Measurements from ENCODE around the gene SH3GLB2. TPM values are rescaled to one million over a fixed set of nuclear protein-coding genes. Genes with fewer than 3 reads are reported as not detected.

Gene SH3GLB2
- total and polyA plus RNA-seq, 2 experiments from 2014 or later = 182 to 203 TPM

DNA sequence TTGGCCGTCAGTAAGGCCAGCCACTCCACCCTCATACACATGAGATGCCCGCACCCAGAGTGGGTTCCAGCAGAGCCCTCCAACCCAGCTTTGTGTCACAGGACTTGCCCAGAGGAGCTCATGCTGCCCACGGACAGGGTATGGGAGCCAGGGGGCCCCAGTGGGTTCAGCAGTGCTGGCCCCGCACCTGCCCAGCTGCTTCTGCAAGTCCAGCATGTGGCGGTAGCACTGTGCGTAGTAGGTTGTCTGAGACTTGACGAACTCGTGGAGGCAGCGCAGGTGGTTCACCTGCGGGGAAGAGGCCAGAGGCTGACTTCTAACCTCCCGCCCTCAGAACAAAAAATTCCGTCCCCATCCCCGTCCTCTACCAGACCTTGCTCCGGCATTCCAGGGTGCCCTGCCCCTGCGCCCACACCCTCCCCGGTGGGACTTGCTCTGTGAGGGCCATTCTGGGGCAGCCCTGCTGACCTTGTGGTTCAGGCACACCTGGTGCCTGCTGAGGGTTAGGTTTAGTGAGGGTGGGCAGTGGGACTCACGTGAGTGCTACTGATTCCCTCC, 18.5 kb downstream of the SH3GLB2 start:
- Histone ChIP-seq H3K9me3 (ENCODE audit: low read depth) (no peaks in the 10 kb centered on the region), H3K36me3 (peaks cover 24% of the 10 kb centered on the region), H3K27me3 (no peaks in the 10 kb centered on the region), H3K4me3 (no peak overlapping the region), H3K4me1 (ENCODE audit: low read depth) (peaks cover 15% of the 10 kb centered on the region), H3K27ac (no peak overlapping the region)
- TF ChIP-seq, protein P1, sequence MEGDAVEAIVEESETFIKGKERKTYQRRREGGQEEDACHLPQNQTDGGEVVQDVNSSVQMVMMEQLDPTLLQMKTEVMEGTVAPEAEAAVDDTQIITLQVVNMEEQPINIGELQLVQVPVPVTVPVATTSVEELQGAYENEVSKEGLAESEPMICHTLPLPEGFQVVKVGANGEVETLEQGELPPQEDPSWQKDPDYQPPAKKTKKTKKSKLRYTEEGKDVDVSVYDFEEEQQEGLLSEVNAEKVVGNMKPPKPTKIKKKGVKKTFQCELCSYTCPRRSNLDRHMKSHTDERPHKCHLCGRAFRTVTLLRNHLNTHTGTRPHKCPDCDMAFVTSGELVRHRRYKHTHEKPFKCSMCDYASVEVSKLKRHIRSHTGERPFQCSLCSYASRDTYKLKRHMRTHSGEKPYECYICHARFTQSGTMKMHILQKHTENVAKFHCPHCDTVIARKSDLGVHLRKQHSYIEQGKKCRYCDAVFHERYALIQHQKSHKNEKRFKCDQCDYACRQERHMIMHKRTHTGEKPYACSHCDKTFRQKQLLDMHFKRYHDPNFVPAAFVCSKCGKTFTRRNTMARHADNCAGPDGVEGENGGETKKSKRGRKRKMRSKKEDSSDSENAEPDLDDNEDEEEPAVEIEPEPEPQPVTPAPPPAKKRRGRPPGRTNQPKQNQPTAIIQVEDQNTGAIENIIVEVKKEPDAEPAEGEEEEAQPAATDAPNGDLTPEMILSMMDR (IDR thresholded peaks at IDR 0.05; ENCODE audit: low read depth, low read length) = no peak
- no peak for DNase-seq (ENCODE audit: low read depth in 1 of 2, low spot score in 1 of 2)

DNA sequence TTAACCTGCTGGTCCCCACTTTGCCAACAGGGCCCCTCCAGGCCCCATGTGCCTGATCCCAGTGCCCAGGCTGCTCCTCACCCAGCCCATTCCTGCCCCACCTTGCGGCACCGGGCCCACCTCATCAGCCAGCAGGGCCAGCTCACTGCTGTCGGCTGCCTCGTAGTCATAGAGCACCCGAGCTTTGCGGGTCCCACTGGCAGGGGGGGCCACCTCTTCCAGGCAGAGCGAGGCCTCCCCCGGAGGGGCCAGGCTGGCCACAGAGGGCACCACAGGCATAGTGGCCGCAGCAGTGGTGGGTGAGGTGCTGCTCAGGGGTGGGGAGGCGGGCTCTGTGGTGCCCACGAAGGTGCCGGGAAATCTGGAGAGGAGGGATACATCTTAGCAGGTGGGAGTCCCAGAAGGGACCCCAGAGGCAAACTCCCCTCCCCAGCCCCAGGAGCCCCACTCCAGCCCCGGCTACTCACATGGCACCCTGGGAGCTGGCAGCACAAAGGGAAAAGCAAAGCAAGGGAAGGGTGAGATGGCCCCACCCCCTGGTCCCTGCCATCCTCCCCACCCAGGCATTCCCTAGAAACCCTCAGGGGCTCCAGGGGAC, 19.0 kb downstream of the SH3GLB2 start:
- no peaks in the 10 kb centered on the region for H3K27me3 ChIP-seq
- no peak overlapping the region for H3K27ac ChIP-seq
- TF ChIP-seq, protein P1 (IDR thresholded peaks at IDR 0.05; ENCODE audit: low read depth, low read length) = no peak
- H3K4me3 ChIP-seq = no peak overlapping the region
- peaks cover 15% of the 10 kb centered on the region for H3K4me1 ChIP-seq (ENCODE audit: low read depth)
- H3K9me3 ChIP-seq (ENCODE audit: low read depth) = no peaks in the 10 kb centered on the region
- DNase-seq (ENCODE audit: low read depth in 1 of 2, low spot score in 1 of 2) = no peak
- H3K36me3 ChIP-seq = peaks cover 23% of the 10 kb centered on the region

DNA sequence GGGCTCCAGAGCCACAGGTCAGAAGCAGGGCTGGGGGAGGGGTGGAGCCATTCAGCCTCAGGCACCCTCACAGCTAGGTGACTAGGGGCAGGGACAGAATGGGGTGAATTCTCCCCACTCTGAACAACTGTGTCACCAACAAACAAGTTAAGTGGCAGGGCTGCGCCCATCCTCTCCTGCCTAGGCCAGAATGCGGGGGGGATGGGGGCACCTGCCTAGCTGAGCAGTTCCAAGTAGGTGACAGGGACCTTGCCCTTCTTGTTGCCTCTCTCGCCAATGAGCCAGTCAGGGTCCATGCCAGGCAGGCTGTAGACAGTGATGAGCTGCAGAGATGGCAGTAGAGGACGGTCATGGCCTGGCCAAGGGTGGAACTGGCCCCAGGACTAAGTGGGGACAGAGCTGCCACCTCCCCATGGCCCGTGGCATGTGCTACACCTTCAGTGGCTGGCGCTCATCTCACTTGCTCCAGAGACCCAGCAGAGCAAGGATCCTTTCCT, 19.6 kb downstream of the SH3GLB2 start:
- H3K4me1 ChIP-seq (ENCODE audit: low read depth) = peaks cover 15% of the 10 kb centered on the region
- TF ChIP-seq, protein P1 (IDR thresholded peaks at IDR 0.05; ENCODE audit: low read depth, low read length) = no peak
- H3K27me3 ChIP-seq = no peaks in the 10 kb centered on the region
- no peak overlapping the region for H3K4me3 ChIP-seq
- peak overlapping the region; percentile 86 for H3K27ac ChIP-seq
- no peaks in the 10 kb centered on the region for H3K9me3 ChIP-seq (ENCODE audit: low read depth)
- no peak for DNase-seq (ENCODE audit: low read depth in 1 of 2, low spot score in 1 of 2)
- peaks cover 20% of the 10 kb centered on the region for H3K36me3 ChIP-seq

DNA sequence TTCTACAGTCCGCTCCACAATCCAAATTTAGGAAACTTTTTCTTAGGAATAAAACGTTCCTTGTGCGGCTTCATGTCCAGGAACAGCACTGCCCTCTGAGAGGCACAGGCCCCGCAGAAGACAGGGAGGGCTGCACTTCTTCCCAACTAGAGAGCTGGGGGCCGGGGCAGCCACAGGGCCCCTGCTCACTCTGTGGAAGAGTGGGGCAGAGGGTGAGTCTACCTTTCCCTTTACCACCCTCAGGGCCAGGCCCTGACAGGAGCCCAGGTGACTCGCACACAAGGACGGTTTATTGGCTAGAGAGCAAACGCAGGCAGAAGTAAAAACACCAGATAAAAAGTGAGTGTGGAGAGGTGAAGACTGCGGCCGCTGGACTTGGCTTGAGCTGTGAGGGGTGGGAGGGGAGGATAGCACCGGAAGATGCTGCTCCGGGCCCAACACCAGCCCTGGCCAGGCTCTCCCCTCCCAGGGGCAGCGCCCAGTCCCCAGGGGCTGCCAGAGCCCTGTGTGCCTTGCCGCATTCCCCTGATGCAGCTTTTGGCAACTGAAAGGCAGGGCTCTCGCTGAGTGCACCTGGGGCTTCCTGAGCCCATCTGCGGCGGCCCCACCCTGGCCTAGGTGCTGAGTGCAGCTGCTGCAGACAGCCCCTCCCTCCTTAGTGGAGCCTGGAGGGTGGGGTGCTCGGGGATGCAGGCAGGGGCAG, 20.2 kb downstream of the SH3GLB2 start:
- DNase-seq (ENCODE audit: low read depth in 1 of 2, low spot score in 1 of 2) = no peak
- Histone ChIP-seq H3K4me1 (ENCODE audit: low read depth) (peaks cover 15% of the 10 kb centered on the region), H3K36me3 (peaks cover 24% of the 10 kb centered on the region), H3K27ac (peak overlapping the region; percentile 86), H3K27me3 (no peaks in the 10 kb centered on the region), H3K4me3 (no peak overlapping the region), H3K9me3 (ENCODE audit: low read depth) (no peaks in the 10 kb centered on the region)
- TF ChIP-seq, protein P1 (IDR thresholded peaks at IDR 0.05; ENCODE audit: low read depth, low read length) = no peak

DNA sequence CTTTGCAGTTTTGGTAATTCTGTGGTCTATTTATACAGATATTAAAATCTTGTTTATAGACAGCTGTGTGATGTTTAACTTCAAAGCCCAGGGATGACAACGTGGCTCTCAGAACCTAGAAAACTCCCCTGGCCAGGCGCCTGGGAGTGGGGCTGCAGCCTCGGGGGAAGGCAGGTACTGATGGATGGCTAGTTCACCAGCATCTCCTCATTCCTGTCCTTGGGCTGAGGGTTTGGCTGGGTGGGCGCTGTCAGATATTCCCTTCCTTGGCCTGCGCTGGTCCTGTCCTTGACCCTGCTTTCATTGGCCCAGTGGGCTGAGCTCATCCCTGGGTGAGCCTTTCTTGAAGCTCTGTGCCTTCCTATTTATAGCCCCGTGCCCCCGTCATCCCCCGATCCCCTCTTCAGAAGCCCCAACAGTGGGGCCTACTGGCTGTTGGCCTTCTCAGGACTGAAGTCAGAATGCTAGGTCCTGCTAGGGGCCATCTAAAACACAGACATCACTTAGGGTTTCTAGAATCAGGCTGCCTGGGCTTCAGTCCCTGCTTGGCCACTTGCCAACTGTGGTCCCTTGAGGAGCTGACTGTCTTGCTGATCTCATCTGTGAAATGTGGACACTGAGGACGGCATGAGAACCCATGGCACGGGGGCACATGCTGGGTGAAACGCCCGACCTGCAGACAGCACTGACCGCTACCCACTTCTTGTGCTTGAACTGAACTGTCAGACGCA, 20.9 kb downstream of the SH3GLB2 start:
- peak in 1 of 2 donors; percentile 29 for DNase-seq (ENCODE audit: low read depth in 1 of 2, low spot score in 1 of 2)
- Histone ChIP-seq H3K4me1 (ENCODE audit: low read depth) (peaks cover 15% of the 10 kb centered on the region), H3K27ac (peak overlapping the region; percentile 86), H3K27me3 (no peaks in the 10 kb centered on the region), H3K9me3 (ENCODE audit: low read depth) (no peaks in the 10 kb centered on the region), H3K36me3 (peaks cover 27% of the 10 kb centered on the region), H3K4me3 (no peak overlapping the region)
- TF ChIP-seq, protein P1 (IDR thresholded peaks at IDR 0.05; ENCODE audit: low read depth, low read length) = no peak

Measured in cardiac muscle cell (in vitro differentiated cells and primary cell).